GM12878 (cell line): ENCODE data around the gene PATJ. TPM values are rescaled to one million over a fixed set of nuclear protein-coding genes. Genes with fewer than 3 reads are reported as not detected.

Source experiments
- ATAC-seq: fragments of 200-7000 bp; cut with Tn5 transposase; 3 replicates; pipeline ENCODE4 v1.9.1; 2020; ENCODE audit warnings: mild to moderate bottlenecking, moderate library complexity
- BruUV-seq: library from RNA; stranded (reverse); fragments of 400-500 nt; replicated peaks from 2 replicates; lab custom pipeline; 2021; lab: Mats Ljungman, UMichigan
- CTCF ChIA-PET: fragments of 300-600 bp; sonication (Branson Sonifier 250); formaldehyde crosslinking; extraction: SDS; loops from one replicate; lab custom pipeline; 2021; ENCODE audit warnings: inconsistent platforms; lab: Yijun Ruan, JAX
- POLR2A ChIA-PET: fragments of 350-600 bp; formaldehyde crosslinking; extraction: SDS; loops from one replicate; lab custom pipeline; 2021; ENCODE audit warnings: inconsistent platforms; lab: Charles Lee
- RAD21 ChIA-PET: fragments of 300-600 bp; sonication (Branson Sonifier 250); formaldehyde crosslinking; loops from one replicate; lab custom pipeline; 2023; ENCODE audit warnings: antibody characterized with exemption; ENCODE audit not compliant: unreplicated experiment; lab: Charles Lee
- SMC1A ChIA-PET: fragments of 300-600 bp; sonication (Branson Sonifier 250); formaldehyde crosslinking; loops from one replicate; lab custom pipeline; 2023; ENCODE audit not compliant: unreplicated experiment, uncharacterized antibody; lab: Charles Lee
- DNase-seq: peaks from one replicate; pipeline ENCODE4 v3.0.0-alpha.2; 2011; ENCODE audit warnings: low read depth, low spot score
- FAIRE-seq: peaks from 3 replicates; lab custom pipeline; 2011; peaks lifted over from hg19 to GRCh38; lab: Jason Lieb, UNC
- H2AFZ ChIP-seq: 2 replicates; pipeline ENCODE4 v1.6.0; 2011; ENCODE audit warnings: low read depth, low read length, control low read depth; ENCODE audit not compliant: control insufficient read depth
- H3K27ac ChIP-seq: 2 replicates; pipeline ENCODE4 v1.5.1; 2011; ENCODE audit warnings: control low read depth; ENCODE audit not compliant: control insufficient read depth, insufficient read depth
- H3K27me3 ChIP-seq, 2 experiments: replicated peaks in 1 of 2; 2 replicates each; pipeline versions ENCODE4 v1.6.0 to v1.6.1; 2011; ENCODE audit warnings: low read length in 1 of 2; ENCODE audit not compliant: control insufficient read depth in 2 of 2, insufficient read depth in 2 of 2
- H3K36me3 ChIP-seq, 2 experiments: 2 replicates each; pipeline ENCODE4 v1.5.1; 2011; ENCODE audit warnings: low read length in 1 of 2; ENCODE audit not compliant: control insufficient read depth in 2 of 2, insufficient read depth in 2 of 2
- H3K4me1 ChIP-seq: 2 replicates; pipeline ENCODE4 v1.6.1; 2011; ENCODE audit warnings: mild to moderate bottlenecking, low read length, moderate library complexity, mixed read lengths; ENCODE audit not compliant: control insufficient read depth, insufficient read depth
- H3K4me2 ChIP-seq: 2 replicates; pipeline ENCODE4 v1.6.0; 2011; ENCODE audit warnings: control low read depth; ENCODE audit not compliant: control insufficient read depth, insufficient read depth
- H3K4me3 ChIP-seq: fragments of 200-600 bp; sonication (generic); 2 replicates; pipeline ENCODE4 v1.5.1; 2016
- H3K79me2 ChIP-seq: 2 replicates; pipeline ENCODE4 v1.6.0; 2011; ENCODE audit warnings: low read length; ENCODE audit not compliant: control insufficient read depth, insufficient read depth
- H3K9ac ChIP-seq: 2 replicates; pipeline ENCODE4 v1.8.0; 2011; ENCODE audit warnings: low read length, control low read depth, mixed read lengths; ENCODE audit not compliant: control insufficient read depth, insufficient read depth
- H3K9me3 ChIP-seq: replicated peaks from 3 replicates; pipeline ENCODE4 v1.5.1; 2011; ENCODE audit warnings: mild to moderate bottlenecking, low read length; ENCODE audit not compliant: control insufficient read depth, insufficient read depth
- H4K20me1 ChIP-seq: 2 replicates; pipeline ENCODE4 v1.6.0; 2011; ENCODE audit not compliant: control insufficient read depth, insufficient read depth
- ESRRA ChIP-seq: IDR thresholded peaks from 2 replicates; pipeline ENCODE4 v1.6.1; 2012; ENCODE audit warnings: mild to moderate bottlenecking, low read length, improper control_type of control experiment
- MEF2A ChIP-seq: IDR thresholded peaks from 2 replicates; pipeline ENCODE4 v1.6.1; 2011; ENCODE audit warnings: low read depth, mild to moderate bottlenecking, low read length, moderate library complexity; ENCODE audit not compliant: insufficient read depth
- MTA3 ChIP-seq: IDR thresholded peaks from 2 replicates; pipeline ENCODE4 v1.6.1; 2012; ENCODE audit warnings: low read length, inconsistent platforms, borderline replicate concordance
- MXI1 ChIP-seq: fragments of 150-350 bp; IDR thresholded peaks from 2 replicates; pipeline ENCODE4 v1.6.1; 2011; ENCODE audit warnings: low read depth, mild to moderate bottlenecking, inconsistent platforms, low read length, improper control_type of control experiment
- MYB ChIP-seq: fragments of 150-350 bp; IDR thresholded peaks from 2 replicates; pipeline ENCODE4 v1.6.1; 2014; ENCODE audit warnings: mild to moderate bottlenecking, low read depth, low read length, borderline replicate concordance
- SREBF1 ChIP-seq: IDR thresholded peaks from 2 replicates; pipeline ENCODE4 v1.6.1; 2012; ENCODE audit warnings: mild to moderate bottlenecking, low read length
- SREBF2 ChIP-seq: IDR thresholded peaks from 2 replicates; pipeline ENCODE4 v1.6.1; 2012; ENCODE audit warnings: mild to moderate bottlenecking, low read length
- TARDBP ChIP-seq: IDR thresholded peaks from 2 replicates; pipeline ENCODE4 v1.6.1; 2016; ENCODE audit warnings: borderline replicate concordance
- ZBTB4 ChIP-seq: fragments of 450-650 bp; formaldehyde crosslinking; IDR thresholded peaks from 2 replicates; pipeline ENCODE4 v1.4.0; 2022; ENCODE audit warnings: mild to moderate bottlenecking, moderate library complexity
- WGBS: methylation state at CpG from one replicate; pipeline ENCODE4 v1.1.6; 2016; ENCODE audit warnings: low lambda C conversion rate; ENCODE audit not compliant: insufficient replicate concordance, insufficient coverage; ENCODE audit errors: missing lambda C conversion rate; 5-methylcytosine and 5-hydroxymethylcytosine counted together
- in situ Hi-C: fragments of 300-500 bp; cut with MboI; formaldehyde crosslinking; loops from 9 replicates; pipeline ENCODE4 v1.14.3; 2018; ENCODE audit warnings: mixed read lengths
- intact Hi-C: fragments of 100-400 bp; cut with micrococcal nuclease; formaldehyde crosslinking; loops from one replicate; pipeline ENCODE4 v1.14.2; 2022; ENCODE audit not compliant: unreplicated experiment
- polyA plus RNA-seq, 11 experiments: library from polyadenylated mRNA; depleted of rRNA in 4 of 11; unstranded in 6 of 11; stranded (reverse) in 5 of 11; fragments of >200 nt; fragmentation: Nextera tagmentation in 4 of 11; fragmentation: Illumina TruSeq in 1 of 11; extraction: Ambion mirVana in 4 of 11; extraction: Trizol in 1 of 11; gene quantifications; 1 replicate in 1 of 11; 2 replicates in 10 of 11; pipeline versions ENCODE4 v1.2.1 to v1.2.3, GENCODE V29; 2011 to 2016; ENCODE audit warnings: inconsistent platforms in 2 of 11, missing spikeins in 2 of 11, low read depth in 1 of 11
- total RNA-seq, 4 experiments: library from RNA; depleted of rRNA in 3 of 4; stranded (reverse); fragments of >200 nt in 3 of 4; fragmentation: Illumina TruSeq in 1 of 4; extraction: Trizol in 1 of 4; gene quantifications; 2 replicates each; pipeline versions ENCODE4 v1.2.1 to v1.2.3, GENCODE V29; 2013 to 2021

Gene PATJ
- total and polyA plus RNA-seq, 10 of the 15 experiments (the other 5 are each of a cell fraction or from before 2014, with no cell fraction given) = 2.8 to 13.9 (median 6.9) TPM

DNA sequence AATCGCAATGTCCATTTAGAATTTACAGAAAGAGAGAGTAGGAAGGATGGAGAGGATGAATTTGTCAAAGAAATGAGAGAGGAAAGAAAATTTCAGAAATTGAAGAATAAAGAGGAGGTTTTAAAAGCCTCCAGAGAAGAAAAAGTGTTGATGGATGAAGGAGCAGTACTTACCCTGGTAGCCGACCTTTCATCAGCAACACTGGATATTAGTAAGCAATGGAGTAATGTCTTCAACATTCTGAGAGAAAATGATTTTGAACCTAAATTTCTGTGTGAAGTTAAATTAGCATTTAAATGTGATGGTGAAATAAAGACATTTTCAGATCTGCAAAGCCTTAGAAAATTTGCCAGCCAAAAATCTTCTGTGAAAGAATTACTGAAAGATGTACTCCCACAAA is 464.9 kb downstream of the PATJ start:
- Histone ChIP-seq H3K27ac (no peak overlapping the region), H3K27me3 (no peaks in the 10 kb centered on the region), H3K9ac (no peak overlapping the region), H3K79me2 (no peaks in the 10 kb centered on the region), H3K9me3 (no peaks in the 10 kb centered on the region; the same call in 2 of the 3 replicates), H3K4me3 (no peak overlapping the region), H2AFZ (no peak overlapping the region), H3K36me3 (no peaks in the 10 kb centered on the region), H3K4me1 (no peaks in the 10 kb centered on the region), H4K20me1 (no peaks in the 10 kb centered on the region), H3K4me2 (no peak overlapping the region)
- WGBS = 70% methylated on average over 2 of the region's 2 CpGs
- ATAC-seq (no peak), DNase-seq (no peak), FAIRE-seq (no peak)
- intact Hi-C loops = no loop called here
- CTCF ChIA-PET = interaction anchor here (0.7 kb wide), 1 partner anchor 396 kb away, joined by 3 read pairs; no protein-coding TSS in a partner anchor
- SMC1A ChIA-PET = no interaction called here
- in situ Hi-C loops = no loop called here
- POLR2A ChIA-PET = no interaction called here
- TF ChIP-seq ZBTB4 (CRISPR knock-in tag) (no peak), SREBF1 (no peak), MTA3 (no peak), SREBF2 (no peak)
- BruUV-seq = no TSS peak
- RAD21 ChIA-PET = no interaction called here

DNA sequence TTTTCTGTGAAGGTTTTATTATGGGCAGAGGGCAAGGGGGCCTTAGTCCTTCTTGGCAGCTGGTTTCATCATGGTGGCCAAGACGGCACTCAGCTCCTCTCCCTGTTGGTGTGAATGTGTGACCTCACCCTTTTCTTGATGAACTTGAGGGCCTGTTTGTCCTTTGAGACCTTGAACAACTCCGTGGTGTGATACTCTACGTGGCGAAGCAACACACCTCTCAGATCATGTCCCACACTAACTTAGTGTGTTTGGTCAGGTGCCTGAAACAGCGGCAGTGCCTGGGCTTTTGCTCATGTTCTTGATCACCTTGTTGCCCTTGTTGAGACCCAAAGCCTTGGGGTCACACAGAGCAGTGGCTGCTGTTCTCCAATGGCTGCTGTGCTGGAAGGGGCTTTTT is 465.8 kb downstream of the PATJ start:
- 51% methylated on average over 5 of the region's 5 CpGs for WGBS

More for the DNA sequence above, 465.8 kb downstream of the PATJ start:
- intact Hi-C loops = no loop called here
- ChIA-PET CTCF (no interaction called here), POLR2A (no interaction called here)
- no peak overlapping the region for H3K27ac ChIP-seq
- DNase-seq = no peak
- ATAC-seq = no peak
- no peaks in the 10 kb centered on the region for H4K20me1 ChIP-seq
- no peak overlapping the region for H2AFZ ChIP-seq
- H3K36me3 ChIP-seq = no peaks in the 10 kb centered on the region
- no TSS peak for BruUV-seq
- no peaks in the 10 kb centered on the region for H3K4me1 ChIP-seq
- no peak overlapping the region for H3K9ac ChIP-seq
- FAIRE-seq = no peak
- no peaks in the 10 kb centered on the region; the same call in 2 of the 3 replicates for H3K9me3 ChIP-seq
- no peak for TF ChIP-seq MEF2A
- no peak for TF ChIP-seq ESRRA
- TF ChIP-seq TARDBP = no peak
- no peak for TF ChIP-seq MXI1
- no peak for TF ChIP-seq MYB
- TF ChIP-seq, all 136 proteins: peak for 0
- ChIA-PET RAD21 (no interaction called here), SMC1A (no interaction called here)
- Histone ChIP-seq H3K79me2 (no peaks in the 10 kb centered on the region), H3K4me2 (no peak overlapping the region), H3K4me3 (no peak overlapping the region), H3K27me3 (no peaks in the 10 kb centered on the region)
- in situ Hi-C loops = no loop called here
